GM19467 (cell line): Measurements from ENCODE around the gene LIPM.
"Not testable (repeated sequence)": the region's sequence is repeated elsewhere in the genome, so short reads cannot be mapped to it uniquely, and the experiment has no call there.

Experiments used
- ATAC-seq: cut with Tn5 transposase; IDR thresholded peaks from one replicate; pipeline ENCODE4 v1.9.1; 2021; ENCODE audit warnings: mild to moderate bottlenecking, moderate library complexity; ENCODE audit not compliant: unreplicated experiment

LIPM gene

DNA sequence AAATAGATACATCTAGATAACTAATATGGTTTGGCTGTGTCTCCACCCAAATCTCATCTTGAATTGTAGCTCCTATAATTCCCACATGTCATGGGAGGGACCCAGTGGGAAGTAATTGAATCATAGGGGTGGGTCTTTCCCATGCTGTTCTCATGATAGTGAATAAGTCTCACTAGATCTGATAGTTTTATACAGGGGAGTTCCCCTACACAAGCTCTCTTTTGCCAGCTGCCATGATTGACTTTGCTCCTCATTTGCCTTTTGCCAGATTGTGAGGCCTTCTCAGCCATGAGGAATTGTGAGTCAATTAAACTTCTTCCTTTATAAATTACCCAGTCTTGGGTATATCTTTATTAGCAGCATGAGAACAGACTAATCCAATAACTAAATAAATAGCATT is 35.1 kb downstream of the LIPM start:
- ATAC-seq, result not testable (repeated sequence)

DNA sequence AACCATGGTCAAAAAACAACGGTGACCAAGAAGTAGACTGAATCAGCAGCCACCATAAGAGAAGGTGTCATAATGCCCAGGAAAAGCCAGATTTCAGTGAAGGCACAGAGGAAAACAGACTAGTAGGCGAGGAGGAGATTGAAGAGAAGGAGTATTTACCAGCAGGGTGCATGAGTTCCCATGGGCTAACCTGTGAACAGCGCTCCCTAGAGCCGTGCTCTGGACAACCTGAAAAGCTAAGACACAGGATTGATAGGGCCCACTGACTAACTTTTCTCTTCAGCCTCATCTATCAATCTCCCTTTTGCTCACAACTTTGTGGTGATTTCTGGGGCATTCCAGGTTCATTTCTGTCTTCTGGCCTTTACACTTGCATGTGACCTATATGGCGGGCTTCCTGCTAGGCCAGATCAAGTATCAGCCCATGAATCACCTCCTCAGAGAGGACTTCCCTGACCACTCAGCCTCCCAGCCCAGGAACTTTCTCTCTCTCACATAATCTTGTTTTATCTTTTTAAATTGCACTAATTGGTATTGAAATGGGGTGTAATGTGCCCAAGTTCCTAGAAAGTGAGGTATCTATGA is 36.3 kb downstream of the LIPM start:
- ATAC-seq, result no peak

DNA sequence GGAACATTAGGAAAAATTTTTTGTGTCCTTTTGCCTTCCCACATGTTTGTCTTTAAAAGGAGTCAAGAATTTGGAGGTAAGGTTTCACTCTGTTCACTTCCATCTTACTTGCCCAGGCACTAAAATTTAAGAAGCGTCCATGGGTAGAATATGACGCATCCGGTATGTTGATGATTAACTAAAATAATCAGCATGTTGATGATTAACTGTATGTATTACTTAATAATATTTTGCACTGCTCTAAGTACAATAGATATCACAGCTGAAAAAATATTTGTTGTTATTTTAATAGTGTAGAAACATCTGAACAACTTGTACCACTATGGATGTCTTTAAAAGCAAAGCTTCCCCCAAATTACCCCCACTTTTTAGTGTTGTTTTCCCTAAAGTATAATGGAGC is 37.6 kb downstream of the LIPM start:
- ATAC-seq, result no peak

DNA sequence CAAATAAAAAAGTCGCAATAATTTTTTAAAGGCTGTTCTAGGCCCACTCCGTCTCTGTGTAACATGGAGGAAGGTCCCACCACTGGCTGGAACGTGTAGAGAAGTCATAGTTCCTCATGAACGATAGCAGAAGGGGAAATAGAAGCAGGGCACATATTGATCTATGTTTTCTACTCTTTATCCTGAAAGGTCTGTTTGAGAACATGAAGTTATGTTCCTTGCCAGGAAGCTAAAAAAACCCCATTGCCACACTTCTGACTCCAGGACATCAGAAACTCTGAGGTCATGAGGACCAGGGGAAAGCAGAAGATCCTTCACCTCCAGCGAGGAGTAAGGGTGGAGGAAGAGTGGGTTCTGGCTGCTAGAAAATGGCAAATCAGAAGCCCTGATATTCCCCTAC is 38.4 kb downstream of the LIPM start:
- no peak for ATAC-seq

DNA sequence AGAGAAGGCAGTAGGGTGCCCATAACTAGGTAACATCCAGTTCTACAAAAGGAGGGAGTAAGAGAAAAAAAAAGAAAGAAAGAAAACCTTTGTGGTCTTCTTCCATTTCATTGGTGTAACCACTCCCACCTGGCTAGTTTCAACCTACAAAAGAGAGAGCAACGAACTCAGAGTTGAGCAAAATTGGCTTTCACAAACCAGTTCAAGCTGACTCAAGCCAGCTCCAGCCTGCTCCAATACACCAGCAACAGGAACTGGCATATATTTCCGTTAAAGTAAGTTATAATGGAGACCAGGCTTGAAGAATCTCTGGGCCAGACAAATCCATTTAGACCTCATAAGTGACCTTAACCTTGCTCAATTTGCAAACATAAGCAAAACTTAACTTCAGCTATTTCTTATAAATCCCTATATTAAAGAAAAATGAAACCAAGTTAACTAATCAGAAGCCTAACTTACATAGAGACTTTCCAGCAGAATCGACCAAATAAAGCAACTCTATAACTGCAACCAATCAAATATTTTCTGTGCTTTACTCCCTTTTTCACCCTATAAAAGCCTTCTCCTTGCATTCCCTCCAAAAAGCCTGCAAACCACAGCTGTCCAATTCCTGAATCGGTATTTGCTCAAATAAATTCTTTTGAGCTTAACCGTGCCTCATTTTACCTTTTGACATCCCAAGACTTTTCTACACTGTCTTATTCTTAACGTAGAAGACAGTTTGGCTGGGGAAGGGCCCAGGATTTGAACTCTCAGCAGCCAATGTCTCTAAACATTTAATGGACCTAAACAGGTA is 39.0 kb downstream of the LIPM start:
- ATAC-seq, result no peak

DNA sequence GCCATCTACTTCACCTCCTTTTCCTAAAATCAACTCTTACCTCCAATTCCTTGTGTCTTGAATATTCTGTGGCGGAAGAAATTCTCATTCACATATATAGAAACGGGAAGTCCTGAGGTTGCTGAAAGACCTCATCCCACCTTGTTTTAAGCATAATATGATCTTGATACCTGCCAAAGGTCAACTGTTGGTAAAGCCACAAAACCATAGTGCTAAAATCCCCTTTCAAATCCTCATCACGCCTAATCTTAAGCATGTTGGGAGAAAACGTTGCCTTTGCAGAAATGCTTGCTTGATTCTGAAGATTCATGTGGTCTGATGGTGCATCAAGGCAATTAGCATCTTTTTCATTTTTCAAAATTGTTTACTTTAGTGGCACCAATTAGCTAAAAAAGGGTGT is 40.6 kb downstream of the LIPM start:
- no peak for ATAC-seq

DNA sequence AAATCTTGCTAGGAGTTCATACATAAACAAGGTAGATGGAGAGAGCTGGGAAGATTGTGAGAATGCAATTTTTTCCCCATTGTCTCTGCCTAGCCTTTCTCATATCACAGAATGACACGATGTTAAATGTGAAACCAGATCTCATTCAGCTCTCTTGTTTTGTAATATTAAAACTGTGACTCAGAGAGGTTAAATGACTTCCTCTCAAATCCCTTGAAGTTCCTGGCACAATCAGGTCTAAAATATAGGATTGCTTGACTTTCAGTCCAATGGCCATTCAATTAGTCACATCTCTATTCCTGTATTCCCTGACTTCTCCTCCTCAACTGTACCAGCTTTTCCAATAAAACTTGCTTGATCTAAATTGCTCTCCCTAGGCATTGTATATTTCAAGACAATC is 46.0 kb downstream of the LIPM start:
- ATAC-seq, result no peak

DNA sequence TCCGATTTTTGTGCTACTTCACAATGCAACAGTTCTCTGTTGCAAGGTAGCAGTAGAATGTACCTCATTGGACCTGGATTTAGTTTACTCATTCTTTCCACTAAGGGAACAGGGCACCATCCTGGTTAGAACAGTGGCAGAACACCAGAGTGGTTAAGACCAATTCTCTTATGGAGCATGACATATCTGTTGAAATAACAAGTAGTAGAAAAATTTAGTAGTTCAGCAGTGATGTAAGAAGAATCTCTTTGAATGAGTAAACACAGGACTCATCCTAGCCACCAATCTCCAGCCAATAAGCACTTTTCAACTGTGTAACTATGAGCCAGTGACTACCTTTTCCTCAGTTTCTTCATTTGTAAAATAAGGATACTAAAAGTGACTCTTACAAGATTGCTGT is 46.7 kb downstream of the LIPM start:
- no peak for ATAC-seq

DNA sequence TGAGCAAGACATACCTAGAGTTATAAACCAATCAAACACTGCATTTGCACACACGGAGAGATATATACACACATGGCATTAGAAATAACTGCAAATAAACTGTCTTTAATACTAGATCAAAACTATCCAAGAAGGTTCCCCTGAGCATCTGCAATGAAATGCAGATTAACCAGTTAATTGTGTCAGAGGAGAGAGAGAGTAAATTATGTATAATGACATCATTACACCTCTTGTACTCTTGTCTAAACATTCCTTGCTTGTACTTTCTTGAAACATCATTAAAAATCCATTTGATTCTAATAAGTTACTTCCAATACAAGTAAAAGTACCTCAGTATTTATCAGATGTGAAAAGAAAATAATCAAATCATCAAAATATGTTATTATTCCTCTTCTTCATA is 48.2 kb downstream of the LIPM start:
- no peak for ATAC-seq

DNA sequence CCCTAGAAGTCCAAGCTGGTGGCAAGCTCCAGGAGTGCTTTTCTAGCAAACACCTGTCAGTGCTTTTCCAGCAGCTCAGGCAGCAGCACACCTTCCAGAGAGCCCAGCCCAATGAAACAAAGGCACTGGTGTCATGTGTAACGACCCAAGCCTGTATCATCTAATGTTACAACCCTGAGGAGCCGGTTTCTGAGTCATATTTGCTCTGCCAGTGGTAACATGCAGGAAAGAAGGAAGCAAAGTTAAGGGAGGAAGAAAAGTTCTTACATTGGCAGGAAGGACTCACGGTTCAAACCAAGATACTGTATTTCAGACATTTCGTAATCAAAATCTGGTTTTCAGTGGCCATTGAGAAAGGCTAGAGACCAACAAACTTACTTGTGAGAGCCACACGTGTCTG is 49.2 kb downstream of the LIPM start, which contains the start of gene ANKRD22:
ANKRD22 (minus strand) TSS at position 139 of the 400 bp plus-strand sequence. CDS start 237 bp downstream, outside the sequence.
- ATAC-seq, result no peak

DNA sequence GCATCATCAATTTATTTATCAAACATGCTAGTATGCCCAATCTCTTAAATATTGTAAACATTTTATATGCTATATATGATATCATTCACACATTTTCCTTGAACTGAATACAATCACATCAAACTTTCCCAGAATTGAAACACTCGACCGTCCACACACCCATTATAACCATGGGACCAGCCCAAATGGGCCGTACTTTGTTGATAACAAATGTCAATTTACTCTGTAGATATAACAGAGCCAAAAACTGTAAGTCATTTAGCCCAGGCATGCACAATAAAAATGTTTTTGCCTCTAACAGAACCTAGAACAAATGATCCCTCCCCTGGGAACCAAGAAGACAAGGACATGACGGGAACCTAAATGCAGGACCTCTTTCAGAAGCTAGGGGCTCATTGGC is 49.8 kb downstream of the LIPM start:
- ATAC-seq, result no peak

DNA sequence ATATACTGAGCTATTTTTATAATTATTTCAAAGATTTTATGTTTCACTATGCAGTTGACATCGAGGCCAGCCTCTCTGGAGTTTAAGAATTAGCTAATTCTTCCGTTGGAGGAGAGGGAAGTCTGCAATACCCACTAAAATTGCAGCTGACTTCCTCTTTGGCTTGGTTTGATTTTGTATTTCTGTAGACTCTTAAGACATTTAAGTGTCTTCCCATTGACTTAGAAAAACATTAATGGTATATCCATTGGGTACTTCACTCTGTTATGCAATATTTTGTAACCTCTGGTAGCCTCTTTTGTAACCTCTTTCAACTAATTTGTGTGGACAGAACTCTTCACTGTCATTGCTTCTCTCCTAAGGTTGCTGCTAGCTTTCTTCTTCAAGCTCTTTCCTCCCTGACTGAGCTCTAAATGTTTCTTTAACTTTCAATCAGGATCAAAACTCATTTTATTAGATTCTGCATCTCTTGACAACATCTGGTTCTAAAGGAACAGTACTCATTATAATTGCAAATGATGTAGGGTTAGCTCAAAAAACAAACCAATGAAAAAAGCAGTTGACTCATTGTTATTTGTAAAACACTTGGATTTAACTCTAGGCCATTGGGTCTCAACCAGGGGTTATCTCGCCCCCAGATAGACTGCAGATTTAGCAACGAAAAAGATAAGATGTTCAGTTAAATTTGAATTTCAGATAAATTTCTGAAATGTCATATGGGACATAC is 50.8 kb downstream of the LIPM start:
- ATAC-seq, result no peak

DNA sequence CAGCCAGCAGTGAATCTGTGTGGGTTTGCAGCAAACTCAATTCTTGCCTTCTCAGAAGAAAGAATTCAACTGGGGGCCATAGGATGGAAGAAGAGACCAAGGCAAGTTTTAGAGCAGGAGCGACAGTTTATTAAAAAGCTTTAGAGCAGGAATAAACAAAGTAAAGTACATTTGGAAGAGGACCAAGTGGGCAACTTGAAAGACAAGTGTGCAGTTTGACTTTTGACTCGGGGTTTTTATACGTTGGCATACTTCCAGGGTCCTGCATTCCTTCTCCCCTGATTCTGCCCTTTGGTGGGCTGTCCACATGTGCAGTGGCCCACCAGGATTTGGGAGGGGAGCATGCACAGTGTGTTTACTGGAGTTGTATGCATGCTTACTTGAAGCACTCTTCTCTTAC is 52.2 kb downstream of the LIPM start:
- no peak for ATAC-seq

DNA sequence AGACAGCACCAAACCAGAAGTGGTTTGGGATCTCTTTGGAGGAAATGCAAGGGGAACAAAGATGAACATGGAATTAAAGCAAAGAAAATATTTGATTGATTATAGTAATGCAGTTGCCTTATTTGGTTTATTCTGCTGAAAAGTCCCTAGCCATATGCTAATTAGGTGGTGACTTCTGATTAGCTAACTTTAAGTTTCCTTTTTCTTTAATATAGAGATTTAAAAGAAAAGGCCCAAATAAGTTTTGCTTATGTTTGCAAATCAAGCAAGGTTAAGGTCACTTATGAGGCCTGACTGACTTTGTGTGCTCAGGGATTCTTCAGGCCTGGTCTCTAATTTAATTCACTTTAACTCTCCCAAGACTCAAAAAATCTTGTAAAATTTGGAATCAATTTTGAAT is 55.3 kb downstream of the LIPM start:
- no peak for ATAC-seq

DNA sequence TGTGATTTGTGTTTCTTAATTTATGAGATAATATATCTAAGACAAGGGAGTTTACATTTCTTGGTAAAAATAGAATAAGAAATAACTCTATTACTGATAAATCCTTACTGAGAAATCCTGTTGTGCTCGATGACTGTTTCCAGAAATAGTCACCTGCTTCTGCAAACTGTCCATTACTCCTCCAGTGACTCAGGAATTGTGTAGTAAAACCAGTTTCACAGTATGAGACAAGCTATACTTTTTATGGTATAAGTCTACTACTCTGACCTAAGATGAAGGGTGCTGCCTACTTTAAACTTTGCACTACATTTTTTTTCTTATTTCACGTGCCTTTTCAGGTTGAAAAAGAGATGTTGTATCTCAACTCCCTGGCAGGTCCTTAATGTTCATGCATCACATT is 56.0 kb downstream of the LIPM start:
- no peak for ATAC-seq

DNA sequence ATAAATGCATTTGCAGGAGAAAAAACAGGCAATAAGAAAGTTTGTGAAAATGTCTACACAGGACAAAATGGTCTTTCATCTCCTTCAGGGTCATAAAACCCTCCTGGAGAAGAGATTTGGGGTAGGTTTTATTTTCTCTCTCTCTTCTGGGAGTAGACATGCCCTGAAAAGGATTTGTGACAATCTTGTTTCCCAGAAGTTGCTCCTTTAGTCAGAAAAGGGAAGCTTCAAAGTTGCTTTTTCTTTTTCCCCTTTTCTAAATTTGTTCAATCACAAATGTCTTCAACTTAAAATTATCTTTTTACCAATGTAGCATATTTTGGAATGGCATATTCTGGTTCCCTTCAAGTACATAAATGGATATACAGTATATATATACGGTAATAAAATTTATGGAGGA is 58.5 kb downstream of the LIPM start:
- ATAC-seq, result no peak

DNA sequence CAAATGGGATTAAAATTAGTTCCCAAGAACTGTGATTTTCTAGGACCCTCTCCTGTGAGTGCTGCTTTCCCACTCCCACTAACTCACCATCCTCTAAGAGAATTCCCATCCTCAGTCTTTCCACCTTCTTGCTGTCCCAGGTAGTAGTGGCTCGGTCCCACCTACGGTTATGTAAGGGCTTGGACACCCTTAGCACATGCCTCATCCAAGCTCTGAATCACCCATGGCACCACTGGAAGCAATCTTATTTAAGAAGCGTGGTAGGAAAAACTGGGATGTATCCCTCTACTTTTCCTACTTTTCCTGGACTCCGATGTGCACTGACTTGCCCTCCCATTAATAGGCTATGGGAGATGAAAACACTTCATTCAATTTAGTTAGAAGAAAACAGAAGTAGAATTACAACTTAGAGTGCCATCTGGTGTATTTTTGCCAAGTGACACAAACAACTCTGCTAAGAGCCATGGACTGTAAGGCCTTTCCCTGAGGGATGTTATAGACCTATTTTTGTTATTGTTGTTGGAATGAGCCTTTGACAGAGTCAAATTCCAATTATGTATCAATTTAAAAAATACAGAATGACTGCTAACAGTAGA is 62.8 kb downstream of the LIPM start:
- no peak for ATAC-seq

DNA sequence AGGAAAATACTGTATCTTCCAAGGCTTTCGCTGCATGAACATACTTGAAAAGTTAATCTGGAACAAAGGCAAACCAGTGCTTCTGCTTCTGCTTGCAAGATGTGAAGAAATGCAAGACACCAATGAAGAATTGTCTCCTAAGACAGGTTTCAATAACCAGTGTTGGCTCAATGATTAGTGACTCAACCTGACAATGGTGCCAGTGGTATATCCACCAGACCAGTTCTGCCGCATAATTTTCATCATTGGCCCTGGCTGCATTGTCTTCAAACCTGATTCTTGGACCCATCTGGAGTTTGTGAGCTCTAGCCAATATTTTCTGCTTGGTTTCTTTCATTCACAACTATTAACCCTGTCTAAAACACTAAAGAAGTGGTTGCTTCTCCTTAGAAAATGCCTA is 63.9 kb downstream of the LIPM start:
- ATAC-seq, result no peak

DNA sequence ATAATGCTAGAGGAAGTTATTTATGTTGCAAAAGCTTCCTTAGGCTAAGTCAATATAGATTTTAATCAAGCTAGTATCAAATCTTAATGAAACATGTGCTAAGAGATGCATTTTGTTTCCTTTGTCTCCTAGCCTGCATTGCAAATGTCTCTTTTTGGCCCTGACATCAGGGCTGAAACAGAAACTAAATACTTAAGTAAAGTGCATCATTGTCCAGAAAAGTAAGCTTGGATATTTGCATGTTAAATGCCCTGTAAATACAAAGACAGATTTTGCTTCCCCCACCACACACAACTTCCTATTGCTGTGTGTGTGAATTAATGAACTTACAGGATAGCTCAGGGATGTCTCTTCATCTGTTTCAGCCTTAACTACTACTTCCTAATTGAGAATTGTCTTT is 67.6 kb downstream of the LIPM start:
- no peak for ATAC-seq
